ENCODE measurements around the gene BRD3.

Gene BRD3

DNA sequence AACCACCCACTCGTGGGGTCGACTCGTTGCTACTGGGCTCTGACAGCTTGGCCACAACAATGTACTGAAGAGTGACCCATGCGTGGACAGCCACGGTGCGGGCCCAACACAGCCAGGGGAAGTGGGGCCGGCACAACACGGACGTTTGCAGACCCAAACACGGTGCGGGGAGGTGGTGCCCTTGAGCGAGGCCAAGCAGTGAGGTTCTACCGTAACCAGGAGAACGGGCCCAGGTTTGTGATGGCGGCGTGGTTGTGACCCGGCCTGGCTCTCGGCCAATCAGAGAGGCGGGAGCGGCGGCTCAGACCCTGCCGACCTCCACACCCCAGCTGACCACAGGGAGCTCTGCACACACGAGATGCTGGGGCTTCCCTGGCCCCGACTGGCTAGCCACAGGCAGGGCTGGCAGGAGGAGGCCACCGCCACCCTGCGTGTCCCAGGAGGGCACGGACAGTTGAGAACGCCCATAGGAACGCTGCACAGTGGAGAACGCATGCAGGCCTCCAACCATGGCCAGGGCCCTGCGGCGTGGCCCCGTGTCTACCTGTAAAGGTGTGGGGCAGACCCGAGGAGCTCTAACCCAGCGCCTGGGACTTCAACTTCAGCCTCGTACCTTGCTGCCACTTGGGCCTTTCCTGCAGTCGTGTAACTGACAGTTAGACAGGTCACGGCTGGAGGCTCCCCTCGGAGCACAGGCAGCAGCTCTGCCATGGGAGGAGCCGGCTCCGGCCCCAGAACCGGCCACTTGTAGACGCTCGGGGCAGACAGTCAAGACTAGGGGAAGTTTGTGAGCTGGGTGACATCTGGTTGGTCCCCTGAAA, 13.7 kb downstream of the BRD3 start:
- DNase-seq: no peak

DNA sequence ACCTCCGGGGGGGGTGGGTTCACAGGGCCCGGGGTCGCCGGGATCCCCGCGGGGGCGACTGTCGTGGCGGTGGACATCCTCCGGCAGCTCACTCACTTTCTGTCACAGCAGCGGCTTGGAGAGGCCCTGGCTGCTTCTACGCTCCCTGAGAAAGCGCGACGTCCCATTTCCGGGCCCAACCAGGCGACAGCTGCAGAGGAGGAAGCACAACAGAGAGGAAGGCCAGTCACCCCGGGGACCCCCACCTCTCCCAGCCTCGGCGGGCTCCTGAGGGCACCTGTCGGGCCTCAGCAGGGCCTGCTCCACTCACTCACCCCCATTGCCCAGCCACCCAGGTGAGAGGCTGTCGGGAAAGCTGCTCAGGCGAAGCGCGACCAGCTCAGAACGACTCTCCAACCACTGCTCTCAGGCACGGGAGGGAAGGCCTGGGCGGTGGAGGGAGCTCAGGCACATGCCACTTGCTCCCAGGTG, 14.4 kb downstream of the BRD3 start:
- no peak for DNase-seq

DNA sequence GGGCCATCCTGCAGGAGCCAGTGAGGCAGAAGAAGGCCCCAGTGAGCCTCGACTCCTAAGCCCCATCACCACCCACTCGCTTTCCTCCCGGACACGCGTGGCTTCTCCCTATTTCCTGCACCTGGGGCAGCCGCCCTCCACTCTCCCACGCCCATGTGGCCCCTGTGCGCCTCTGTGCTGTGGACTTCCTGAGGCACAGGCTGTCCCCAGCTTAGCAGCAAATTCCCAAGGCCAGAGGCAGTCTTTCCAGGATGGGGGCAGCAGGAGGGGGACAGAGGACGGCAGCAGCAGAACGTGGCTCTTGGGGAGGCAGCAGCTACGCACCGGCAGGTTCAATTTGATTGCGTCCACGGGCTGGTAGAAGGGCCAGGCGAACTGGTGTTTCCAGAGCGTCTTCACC, 14.9 kb downstream of the BRD3 start:
- no peak for DNase-seq

DNA sequence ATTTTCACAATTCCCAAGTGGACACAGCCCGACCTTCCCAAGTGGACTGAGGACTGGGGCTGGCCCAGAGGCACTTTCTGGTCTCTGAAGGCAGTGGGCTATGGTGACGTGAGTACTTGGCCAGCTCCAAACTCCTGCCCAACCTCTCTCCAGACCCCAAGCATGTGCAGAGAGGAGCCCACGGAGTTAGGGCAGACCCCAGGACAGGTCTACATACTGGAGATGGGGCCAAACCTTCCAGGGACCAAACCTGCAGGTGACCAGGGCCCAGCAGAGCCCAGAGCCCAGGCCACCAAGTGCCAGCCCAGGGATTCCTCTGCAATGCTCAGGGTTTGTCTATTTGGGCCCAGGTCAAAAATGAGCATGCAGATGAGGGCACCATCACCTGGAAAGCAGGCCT, 15.3 kb downstream of the BRD3 start:
- DNase-seq: no peak

DNA sequence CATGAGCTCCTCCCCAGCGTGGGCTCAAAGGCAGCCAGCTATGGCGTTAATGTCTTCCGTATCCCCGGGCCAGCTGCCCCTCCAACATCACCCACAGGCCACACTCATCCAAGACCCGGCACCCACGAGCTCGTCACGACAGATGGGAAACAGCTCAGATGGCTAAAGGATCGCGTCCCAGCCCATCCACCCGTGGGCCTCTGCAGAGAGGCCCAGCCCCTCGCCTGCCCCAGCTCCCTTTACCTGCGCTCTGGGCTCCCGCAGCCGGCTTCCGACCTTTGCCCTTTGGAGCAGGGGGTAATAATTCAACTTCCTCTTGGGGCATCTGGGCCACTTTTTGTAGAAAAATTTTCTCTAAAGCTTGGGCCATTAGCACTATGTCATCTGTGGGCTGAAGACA, 16.5 kb downstream of the BRD3 start:
- no peak for DNase-seq

DNA sequence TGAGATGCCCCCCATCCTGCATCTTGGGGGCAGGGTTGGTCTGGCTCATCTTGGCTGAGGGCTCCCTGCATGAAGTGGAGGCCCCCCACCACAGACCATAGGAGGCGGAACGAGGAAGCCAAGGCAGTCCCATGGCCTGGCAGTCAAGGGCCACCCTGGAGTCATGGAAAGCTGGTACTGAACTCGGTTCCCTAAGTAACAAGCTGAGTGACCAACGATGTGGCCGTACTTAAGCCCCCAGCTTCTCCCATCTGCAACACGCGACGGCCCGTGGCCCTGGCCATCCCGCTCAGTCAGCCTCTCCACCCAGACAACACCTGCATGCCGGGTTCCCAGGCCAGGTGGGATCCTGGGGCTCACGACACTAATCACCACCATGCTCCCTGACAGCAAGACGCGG, 17.1 kb downstream of the BRD3 start:
- DNase-seq: no peak

DNA sequence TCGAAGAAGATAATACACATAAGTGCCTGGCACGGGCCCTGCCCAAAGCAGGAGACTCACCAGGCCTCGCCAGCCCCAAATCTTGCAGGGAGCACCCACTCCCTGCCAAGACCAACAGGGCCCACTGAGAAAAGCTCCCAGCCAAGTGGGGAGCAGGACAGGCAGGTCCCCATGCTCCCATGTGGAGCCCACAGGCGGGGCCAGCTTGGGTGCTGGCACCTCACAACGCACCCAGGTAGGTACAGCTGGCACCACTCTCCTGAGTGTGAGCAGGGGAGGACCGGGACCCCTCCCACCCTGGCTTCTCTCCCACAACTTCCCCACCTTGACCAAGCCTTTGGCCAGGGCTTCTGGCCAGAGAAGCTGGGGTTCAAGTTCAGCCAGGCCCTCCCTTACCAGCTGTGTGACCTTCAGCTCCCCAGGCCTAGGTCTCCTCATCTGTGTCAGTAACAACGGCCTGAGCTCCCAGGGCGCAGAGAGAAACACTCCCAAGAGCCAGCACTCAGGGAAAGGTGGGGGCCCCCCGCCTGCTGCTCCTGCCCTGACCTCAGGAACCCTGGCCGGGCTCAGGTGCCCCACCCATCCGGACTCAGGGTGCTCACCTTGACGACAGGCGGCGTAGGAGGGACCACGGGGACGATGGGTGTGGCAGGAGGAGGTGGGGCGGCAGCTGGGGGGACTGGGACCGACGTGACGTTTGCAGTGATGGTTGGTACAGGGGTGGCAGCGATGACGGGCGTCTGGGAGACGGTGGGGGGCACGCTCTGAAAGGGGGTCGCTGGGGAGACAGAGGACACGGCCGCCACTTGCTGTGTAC, 17.8 kb downstream of the BRD3 start:
- no peak for DNase-seq

DNA sequence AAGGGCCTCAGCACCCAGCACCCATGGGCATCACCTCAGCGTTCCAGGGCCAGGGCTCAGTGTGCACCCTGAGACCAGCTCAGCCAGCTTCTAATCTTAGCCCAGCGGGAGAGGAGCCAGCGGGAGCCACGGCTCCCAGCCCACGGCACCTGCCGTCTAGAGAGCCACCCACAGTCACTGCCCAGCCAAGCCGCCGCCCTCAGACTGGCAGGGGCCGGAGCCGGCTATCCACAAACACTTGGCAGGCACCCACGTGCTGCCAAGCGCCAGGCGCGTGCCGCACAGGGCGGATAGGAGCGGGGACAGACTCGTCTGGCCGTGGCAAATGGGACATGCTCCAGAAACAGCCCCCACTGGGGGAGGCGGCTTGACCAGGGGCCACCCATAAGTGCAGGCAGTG, 18.6 kb downstream of the BRD3 start:
- no peak for DNase-seq

DNA sequence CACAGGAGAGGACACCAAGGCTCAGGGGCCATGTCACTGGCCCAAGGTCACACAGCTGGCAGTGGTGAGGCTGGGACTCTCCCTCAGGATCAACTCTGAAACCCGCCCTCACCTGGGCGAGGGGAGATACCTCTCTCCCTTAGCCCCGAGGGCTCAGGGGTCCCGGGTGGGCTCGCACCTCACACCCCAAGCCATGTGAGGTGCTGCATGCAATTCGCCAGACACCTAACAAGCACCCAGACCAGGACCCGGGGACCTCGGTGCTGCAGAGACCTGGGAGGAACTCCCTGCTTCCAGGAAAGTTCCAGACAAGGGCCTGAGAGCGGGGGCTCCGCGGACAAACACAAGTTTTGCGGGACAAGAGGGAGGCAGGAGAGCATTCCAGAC, 19.3 kb downstream of the BRD3 start:
- no peak for DNase-seq

DNA sequence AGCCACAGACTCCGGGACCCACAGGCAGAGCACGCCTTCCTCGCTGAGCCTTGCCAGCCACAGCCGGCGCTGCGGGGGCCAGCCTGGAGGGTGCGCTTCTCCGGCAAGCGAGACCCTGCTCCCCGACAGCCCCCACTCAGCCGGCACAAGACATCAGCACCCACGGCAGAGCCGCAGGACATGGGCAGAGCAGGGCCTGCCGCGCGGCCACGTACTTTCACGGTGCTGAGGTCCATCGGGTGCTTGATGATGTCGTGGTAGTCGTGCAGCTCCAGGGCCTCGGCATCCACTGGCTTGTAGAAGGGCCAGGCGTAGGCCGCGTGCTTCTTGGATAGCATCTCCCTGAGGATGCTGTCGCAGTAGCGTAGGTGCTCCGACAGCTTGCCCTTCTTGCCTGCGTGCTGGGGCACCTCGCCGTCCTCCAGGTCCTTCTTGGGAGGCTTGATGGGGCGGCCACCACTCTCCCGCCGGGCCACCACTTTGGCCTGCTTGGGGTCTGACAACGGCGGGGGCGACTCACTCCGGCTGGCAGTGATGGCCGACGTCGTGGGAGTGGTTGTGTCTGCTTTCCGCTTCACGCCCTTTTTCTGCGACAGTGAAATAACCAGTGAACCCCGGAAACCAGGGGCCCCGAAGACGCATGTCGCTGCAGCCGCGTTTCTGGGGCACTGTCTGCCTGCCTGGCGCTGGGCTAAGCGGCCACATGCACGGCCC, 19.8 kb downstream of the BRD3 start:
- DNase-seq: no peak

DNA sequence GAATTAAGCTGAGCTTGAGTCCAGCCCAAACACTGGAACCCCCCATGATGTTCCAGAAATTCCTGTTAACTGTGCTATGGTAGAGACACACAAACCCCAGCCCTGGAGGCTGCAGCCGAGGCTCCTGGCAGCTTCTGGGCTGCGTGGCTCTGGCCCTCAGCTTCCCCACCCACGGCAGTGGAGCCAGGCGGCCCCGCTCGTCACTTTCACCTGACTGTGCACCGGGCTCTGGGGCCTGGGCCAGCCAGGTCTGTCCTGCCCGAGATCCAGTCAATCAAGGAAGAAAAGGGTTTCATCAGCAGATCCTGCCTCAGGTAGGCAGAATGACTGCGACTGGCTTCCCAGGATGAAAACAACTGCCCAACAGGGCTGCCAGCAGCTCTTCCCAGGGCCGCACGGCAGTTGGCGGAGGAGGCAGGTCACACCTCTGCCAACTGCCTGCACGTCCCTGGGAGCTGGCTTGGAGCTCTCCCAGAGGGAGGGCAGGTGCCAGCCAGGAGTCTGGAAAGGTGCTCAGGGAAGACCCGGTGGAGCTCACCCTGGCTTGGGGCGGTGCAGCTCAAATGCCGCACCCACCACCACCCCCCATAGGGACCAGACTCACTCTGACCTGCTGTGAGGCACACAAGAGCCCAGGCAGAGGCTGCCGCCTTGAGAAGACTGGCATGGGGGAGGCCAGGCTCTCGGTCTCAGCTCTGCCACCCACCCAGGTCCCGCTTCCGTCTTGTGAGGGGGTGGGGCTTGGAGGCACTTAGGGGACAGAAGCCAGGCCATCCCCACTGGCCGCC, 20.7 kb downstream of the BRD3 start:
- no peak for DNase-seq

DNA sequence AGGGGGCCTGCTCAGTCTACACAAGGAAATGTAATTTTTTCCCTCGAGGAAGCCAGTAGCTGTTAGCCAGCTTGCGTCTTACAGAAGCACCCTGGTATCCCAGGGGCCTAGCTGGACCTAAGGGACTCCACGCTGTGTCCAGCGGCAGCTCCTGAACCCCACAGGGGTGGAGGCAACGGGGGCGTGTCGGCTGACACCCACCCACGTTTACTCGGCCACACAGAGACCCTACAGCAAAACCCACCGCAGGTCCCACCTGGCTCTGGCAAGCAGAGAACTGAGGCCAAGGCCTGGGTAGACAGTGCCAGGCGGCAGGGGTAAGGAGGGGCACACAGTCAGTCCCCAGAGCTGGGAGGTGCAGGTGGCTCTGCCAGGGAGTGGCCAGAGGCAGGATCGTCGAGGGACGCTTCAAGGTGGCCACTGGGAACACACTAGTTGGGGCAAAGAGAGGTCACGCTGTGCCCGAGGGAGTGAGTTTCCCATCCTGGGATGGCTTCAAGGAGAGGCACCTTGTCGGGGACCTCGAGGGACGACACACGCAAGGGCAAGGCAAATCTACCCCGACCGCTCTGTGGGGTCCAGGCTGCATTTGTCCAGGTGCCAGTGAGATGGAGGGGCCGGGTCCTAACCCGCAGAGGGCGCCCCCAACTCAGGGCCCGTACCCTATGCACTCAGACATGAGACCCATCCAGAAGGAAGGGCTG, 21.8 kb downstream of the BRD3 start:
- no peak for DNase-seq

DNA sequence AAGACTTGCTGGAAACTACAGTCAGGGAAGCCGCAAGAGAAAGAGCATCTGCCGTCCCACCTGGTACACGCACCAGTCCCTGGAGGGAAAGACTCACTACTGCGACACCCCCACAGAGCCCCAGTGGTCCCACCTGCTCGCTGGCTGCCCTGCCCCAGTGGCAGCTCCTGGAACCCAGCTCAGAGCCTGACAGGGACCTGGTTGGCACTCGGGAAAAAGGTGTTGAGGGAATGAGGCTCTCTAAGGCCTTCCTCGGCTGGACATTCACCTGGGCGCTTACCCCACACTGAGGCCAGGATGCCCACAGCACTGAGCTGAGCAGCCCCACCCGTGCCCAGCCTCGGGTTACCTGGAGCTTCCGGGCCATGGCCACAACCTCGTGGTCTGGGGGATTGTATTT, 22.9 kb downstream of the BRD3 start:
- DNase-seq: no peak

DNA sequence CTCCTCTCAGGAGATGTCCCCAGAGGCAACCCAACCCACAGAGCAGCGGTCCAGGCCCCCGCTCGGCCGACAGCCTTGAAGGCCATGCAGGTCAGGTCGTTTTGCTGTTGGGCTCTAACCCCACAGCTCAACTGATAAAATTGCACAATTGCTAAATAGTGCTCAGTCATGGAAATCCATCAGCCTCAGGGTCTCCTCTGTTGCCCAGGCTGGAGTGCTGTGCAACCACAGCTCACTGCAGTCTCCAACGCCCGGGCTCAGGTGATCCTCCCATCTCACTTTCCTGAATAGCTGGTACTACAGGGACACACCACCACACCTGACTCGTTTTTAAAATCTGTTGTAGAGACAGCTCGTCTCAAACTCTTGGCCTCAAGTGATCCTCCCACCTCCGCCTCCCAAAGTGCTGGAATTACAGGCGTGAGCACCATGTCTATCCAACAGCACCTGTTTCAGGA, 24.3 kb downstream of the BRD3 start:
- no peak for DNase-seq

DNA sequence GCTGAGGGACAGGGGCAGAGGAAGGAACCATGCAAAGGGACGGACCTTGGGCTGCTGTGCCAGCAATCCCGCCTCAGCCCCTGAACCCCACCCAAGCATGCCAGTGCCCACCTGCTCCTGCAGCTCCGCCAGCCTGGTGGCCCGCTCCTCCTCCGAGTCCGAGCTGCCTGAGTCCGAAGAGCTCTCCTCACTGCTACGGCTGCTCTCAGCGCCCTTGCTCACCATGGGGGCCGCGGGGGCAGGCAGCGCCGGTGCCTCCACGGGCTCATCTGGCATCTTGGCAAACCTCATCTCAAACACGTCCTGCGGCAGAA, 26.2 kb downstream of the BRD3 start:
- no peak for DNase-seq

DNA sequence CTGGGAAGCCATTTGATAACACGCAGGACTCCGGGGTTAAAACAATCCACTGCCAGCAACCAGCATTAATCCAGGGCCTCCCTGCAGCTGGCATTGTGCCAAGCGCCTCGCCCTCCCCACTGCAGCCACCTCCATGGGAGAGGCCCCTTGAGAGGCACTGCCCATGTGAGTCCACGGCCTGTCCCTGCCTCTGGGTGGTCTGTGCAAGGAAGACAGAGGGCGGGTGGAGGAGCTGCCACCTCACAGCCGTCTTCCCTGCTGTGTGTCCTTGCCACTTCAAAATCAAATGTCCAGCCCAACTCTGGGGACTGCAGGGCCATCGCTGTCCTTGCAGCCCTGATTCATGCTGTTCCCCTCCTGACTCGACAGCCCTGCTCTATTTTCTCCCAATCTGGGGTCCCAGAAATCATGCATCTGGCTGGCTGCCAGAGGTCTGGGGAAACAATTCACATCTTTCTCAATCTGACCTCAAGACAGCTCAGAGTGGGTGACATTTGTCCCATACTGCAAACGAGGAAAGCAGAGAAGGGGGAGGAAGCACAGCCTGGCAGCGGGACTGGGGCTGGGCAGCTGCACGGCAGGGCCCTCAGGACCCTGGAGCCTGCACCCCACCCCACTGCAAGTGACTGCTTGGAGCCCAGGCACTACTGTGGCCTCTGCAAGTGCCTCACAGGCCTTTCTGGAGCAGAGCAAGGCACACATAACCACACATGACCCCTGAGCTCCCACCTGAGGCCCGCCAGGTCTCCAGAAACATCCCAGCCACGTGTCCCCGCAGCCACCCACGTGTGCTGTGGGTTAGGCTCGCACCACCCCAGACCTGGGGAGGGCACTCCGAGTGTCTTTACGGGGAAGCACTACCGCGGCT, 26.8 kb downstream of the BRD3 start:
- DNase-seq: no peak

DNA sequence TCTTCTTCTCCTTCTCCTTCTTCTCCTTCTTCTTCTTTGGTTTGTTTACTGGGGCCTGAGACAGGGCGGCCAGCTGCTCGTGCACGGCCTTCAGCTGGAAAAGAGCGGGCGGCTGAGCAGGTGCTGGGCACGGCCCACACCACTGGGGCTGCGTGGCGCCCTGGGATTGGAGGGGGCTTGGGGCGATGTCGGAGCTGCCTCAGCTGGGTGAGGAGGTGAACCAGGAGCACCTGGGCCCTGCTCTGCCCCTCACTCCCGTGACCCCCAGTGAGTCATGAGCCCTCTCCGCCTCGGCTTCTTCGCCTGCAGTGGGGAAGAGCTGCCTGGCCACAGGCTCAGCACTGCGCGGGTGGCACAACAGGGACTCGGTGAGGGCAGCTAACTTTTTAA, 27.7 kb downstream of the BRD3 start:
- no peak for DNase-seq

DNA sequence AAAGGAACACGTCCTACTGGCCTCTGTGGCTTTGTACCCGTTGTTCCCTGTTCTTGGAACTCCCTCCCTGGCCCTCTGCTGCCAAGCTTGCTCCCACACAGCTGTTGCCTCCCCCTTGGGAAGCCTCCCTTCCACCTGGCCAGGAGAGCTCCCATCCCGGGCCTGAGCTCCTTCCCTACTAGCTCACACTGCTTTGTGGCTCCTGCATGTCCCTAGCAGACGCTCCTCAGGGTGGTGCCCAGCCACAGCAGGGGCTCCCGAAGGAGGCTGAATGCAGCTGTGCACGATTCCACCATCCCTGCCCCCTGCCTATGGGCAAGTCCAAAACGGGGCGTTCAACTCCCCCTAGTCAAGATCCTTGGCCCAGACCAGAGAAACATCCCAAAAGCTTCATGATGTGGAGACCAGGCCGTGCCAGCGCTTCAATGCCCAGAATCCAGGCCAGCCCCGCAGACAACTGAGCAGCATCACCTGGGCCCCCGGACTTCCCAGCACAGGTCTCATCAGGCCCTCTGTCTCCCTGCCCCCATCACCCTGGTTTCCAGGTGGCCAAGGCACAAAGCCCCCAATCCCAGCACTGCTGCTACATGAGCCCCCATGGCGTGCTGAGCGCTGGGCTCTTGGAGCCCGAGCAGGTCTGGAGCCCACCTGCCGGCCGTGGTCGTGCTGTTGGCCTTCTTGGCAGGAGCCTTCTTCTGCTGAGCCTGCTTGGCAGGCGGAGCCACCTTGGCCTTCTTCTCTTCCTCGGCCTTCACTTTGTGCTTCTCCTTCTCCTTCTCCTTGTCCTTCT, 28.2 kb downstream of the BRD3 start:
- no peak for DNase-seq

DNA sequence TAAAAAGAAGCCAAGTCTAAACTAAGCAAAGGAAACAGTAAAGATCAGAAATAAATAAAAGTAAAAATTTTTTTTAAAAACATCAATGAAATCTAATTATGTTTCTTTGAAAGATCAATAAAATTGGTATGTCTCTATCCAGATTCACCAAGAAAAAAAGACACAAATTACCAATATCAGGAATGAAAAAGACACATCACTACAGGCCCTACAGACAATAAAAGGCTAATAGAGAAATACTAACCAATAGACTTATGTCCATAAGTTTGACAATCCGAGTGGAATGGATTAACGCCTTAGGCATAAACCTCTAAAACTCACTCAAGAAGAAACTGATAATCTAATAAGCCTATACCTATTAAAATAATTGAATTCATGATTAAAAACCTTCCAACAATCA, 30.2 kb downstream of the BRD3 start:
- no peak for DNase-seq

DNA sequence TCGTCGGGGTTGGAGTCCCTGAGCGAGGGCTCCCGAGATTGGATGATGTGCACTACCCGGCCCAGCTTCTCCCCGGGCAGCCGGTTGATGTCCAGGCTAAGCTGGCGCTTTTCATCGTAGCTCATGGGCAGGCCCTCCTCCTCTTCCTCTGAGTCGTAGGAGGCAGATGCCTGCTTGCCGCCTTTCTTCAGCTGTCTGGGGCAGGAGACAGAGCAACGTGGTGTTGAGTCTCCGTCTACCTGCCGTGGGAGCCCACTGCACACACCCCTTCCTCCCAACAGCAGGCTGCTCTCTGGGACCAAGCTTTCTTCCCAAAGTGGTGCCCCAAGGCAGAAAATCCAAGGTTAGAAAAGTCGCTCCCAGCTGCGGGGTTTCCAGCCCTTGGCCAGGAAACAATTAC, 31.7 kb downstream of the BRD3 start:
- DNase-seq: no peak

All from NCI-H1694 (cell line).